GM06990 (cell line): ENCODE results near the gene PDSS2.

Experiments
- DNase-seq: peaks from one replicate; pipeline ENCODE4 v3.0.0-alpha.2; 2011; ENCODE audit not compliant: insufficient read length; ENCODE audit errors: extremely low read depth
- H3K27me3 ChIP-seq: replicated peaks from 2 replicates; pipeline ENCODE4 v1.6.0; 2011; ENCODE audit warnings: low read length; ENCODE audit not compliant: control insufficient read depth, insufficient read depth
- H3K36me3 ChIP-seq: 2 replicates; pipeline ENCODE4 v1.5.1; 2011; ENCODE audit warnings: low read length; ENCODE audit not compliant: control insufficient read depth, insufficient read depth
- H3K4me3 ChIP-seq: replicated peaks from 2 replicates; pipeline ENCODE4 v1.5.1; 2011; ENCODE audit warnings: low read depth, mild to moderate bottlenecking, control low read depth, low read length
- TF ChIP-seq, protein P1 (sequence below): IDR thresholded peaks from 2 replicates; pipeline ENCODE4 v1.5.1; 2011; ENCODE audit warnings: low read length, control low read depth, mild to moderate bottlenecking, inconsistent platforms; ENCODE audit not compliant: insufficient read depth, poor library complexity, severe bottlenecking

Gene PDSS2

DNA sequence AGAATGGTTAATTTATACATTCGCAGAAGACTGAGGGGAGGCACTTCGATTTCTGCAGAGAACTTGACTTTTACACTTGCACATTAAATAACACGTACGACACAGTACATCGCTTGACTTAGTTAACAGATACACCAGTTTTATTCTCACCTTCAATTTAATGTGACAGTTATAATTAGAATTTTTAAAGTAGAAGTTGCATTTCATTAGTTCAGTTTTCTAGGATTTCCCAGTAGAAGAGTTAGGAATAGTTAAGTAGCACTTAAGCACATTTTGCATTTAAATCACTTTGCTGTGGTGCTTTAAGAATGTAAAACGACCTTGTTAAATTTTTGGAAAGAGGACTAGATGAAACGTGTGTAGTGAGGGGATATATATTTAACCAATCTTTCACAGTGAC lies 342.4 kb downstream of the PDSS2 start:
- DNase-seq: no peak
- H3K36me3 ChIP-seq: no peaks in the 10 kb centered on the region
- H3K4me3 ChIP-seq: no peak overlapping the region
- TF ChIP-seq, protein P1, sequence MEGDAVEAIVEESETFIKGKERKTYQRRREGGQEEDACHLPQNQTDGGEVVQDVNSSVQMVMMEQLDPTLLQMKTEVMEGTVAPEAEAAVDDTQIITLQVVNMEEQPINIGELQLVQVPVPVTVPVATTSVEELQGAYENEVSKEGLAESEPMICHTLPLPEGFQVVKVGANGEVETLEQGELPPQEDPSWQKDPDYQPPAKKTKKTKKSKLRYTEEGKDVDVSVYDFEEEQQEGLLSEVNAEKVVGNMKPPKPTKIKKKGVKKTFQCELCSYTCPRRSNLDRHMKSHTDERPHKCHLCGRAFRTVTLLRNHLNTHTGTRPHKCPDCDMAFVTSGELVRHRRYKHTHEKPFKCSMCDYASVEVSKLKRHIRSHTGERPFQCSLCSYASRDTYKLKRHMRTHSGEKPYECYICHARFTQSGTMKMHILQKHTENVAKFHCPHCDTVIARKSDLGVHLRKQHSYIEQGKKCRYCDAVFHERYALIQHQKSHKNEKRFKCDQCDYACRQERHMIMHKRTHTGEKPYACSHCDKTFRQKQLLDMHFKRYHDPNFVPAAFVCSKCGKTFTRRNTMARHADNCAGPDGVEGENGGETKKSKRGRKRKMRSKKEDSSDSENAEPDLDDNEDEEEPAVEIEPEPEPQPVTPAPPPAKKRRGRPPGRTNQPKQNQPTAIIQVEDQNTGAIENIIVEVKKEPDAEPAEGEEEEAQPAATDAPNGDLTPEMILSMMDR: no peak
- no peaks in the 10 kb centered on the region for H3K27me3 ChIP-seq

DNA sequence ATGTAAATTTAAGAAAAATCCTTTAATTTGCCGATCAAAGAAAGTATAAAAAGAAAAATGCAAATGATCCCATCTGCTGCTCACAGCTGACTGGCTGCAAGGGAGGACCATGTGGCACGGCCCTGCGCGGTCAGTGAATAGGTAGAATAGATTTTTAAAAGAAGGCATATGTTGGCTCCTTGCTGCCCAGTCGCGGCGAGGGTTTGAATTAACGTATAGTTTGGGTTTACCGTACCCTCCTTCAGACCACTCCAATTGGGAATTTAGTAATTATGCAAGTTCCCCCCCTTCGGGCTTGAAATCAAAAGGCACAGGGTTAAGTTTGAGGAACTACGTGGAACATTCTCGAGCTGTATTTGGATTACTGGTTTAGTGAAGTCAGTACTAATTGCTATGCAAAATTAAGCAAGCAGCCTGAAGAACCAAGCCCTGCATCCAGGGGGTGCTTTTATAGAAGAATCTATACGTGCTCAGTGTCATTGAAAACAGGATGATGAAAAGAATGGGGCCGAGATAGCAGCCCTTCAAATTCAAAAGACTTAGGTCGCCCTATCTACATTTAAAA lies 343.0 kb downstream of the PDSS2 start:
- no peaks in the 10 kb centered on the region for H3K27me3 ChIP-seq
- TF ChIP-seq, protein P1: no peak
- peak overlapping the region; percentile 64 for H3K4me3 ChIP-seq
- no peaks in the 10 kb centered on the region for H3K36me3 ChIP-seq
- DNase-seq: no peak

DNA sequence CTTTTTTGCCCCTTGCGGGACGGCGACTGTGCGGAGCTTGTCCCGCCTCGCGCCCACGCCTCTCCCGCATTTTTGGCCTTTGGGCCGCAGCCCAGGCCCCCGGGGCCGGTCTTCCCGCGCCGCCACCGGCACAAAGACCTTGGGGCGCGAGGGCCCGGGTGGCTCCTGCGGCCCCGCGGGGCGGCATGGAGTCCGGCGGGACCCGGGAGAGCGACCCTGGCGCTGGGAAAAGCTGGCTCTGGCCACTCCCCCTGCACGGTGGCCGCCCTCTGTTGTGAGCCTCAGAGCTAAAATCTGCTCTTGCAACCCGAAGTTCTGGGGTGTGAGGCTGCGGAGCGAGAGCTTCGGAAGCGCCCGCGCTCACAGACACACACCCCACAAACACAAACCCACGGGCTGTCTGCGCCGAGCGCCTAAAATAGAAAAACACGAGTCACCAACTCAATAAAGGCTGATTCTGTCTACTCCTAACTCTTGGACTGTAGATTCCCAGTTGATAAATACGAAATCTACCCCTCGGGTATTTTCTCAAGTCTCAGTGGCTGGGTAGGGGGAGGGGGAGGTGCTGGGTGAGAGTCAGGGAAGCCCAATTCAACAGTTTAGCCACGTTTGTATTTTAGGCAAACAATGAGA lies 343.6 kb downstream of the PDSS2 start:
- H3K36me3 ChIP-seq: no peaks in the 10 kb centered on the region
- peak overlapping the region; percentile 64 for H3K4me3 ChIP-seq
- no peaks in the 10 kb centered on the region for H3K27me3 ChIP-seq
- TF ChIP-seq, protein P1: no peak
- peak; percentile 62 for DNase-seq

DNA sequence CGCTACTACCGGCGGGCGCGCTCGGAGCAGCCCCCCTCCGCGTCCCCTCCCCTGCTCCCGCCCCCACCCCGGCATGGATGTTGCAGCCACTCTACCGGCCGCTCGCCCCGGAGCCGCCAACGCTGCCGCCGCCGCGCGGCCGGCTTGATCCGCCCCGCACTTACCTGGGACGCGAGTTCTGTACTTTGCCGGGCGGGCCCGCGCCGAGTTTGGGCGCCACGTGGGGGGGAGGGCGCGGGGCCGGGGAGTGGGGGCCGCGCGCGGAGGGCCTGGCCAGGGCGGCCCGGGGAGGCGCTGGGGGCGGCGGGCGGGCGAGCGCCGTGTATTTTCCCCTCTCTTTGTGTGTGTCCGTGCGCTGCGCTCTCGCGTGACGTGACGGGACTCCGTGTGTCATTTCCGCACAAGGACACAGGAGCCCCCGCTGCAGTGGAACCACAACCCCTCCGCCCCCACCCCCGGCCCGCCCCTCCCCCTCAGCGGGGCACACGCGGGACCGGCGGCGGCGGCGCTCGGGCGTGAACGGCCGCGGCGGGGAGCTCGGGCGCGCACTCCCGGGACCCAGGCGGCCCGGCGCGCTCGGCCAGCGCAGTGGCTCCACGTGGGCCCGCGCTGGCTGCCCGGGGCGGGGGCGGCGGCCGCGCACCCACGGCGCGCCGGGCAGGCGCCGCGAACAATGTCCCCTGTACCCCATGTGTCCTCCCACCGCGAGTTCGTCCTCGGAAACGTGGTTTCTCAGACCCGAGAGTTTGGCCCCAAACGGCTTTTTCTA lies 344.3 kb downstream of the PDSS2 start, which contains the start of gene BEND3:
TSS of gene BEND3 (minus strand) at position 590 of the 769 bp plus-strand sequence. CDS start 16,230 bp downstream, outside the sequence.
- Histone ChIP-seq H3K36me3 (no peaks in the 10 kb centered on the region), H3K27me3 (no peaks in the 10 kb centered on the region), H3K4me3 (peak within 1 kb of the TSS; percentile 67)
- peak; percentile 64 for DNase-seq
- TF ChIP-seq, protein P1: no peak

DNA sequence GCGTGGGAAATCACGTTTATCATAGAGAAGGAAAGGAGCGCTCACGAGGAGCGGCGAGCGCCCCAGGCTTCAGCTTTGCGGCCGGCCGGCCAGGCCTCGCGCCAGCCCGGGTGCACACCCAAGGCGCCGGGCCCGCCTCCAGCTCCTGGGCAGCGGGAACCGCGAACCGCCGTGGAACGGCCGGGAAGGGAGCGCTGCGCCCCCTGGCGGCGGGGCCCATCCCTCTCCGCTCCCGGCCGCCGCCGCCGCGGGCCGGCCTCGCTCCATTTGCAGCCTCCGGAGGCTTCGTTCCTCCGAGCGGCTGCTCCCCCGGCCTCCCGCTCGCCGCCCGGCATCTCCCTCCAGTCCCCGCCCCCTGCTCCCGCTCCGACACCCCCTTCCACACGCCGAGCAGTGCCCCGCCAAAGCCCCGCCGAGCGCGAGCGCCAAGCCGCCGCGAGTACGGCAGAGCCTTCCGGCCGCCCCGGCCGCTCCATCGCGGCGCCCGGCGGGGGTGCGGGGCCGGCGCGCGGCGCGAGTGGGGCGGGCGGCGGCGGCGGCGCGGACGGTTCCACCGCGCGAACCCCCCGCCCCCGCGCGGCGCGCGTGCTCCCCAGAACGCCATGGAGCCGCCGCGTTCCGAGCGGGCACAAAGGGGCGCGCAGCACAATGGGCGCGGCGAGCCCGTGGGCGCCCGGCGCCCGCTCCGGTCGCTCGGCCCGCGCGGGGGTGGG lies 345.0 kb downstream of the PDSS2 start:
- DNase-seq: peak; percentile 88
- no peaks in the 10 kb centered on the region for H3K27me3 ChIP-seq
- H3K36me3 ChIP-seq: no peaks in the 10 kb centered on the region
- peak overlapping the region; percentile 67 for H3K4me3 ChIP-seq
- TF ChIP-seq, protein P1: peak; percentile 15
